ENCODE results near the gene PLPP1. TPM values are rescaled to one million over a fixed set of nuclear protein-coding genes. Genes with fewer than 3 reads are reported as not detected.

The PLPP1 gene
- total RNA-seq, 3 donors from 2014 or later = 9.3 to 17.1 (median 14.6) TPM

- no peak for DNase-seq
Measured at GRCh38 chr5:55467862-55468551, 66.8 kb downstream of the PLPP1 start.

GRCh38 chr5:55463613-55464012 is 71.2 kb downstream of the PLPP1 start:
- no peaks in the 10 kb centered on the region for H3K27me3 Mint-ChIP-seq (ENCODE audit: low read depth)
- DNase-seq = no peak
- peaks cover 17% of the 10 kb centered on the region for H3K36me3 Mint-ChIP-seq (ENCODE audit: insufficient read depth)
- H3K4me3 Mint-ChIP-seq = no peak overlapping the region
- no peaks in the 10 kb centered on the region for H3K4me1 Mint-ChIP-seq (ENCODE audit: low read depth)
- no peak for ATAC-seq
- no peaks in the 10 kb centered on the region for H3K9me3 Mint-ChIP-seq

More at GRCh38 chr5:55467862-55468551, 66.8 kb downstream of the PLPP1 start:
- Mint-ChIP-seq H3K36me3 (ENCODE audit: insufficient read depth) (peaks cover 12% of the 10 kb centered on the region), H3K4me1 (ENCODE audit: low read depth) (peaks cover 4% of the 10 kb centered on the region), H3K4me3 (no peak overlapping the region), H3K27me3 (ENCODE audit: low read depth) (no peaks in the 10 kb centered on the region), H3K9me3 (no peaks in the 10 kb centered on the region)
- no peak for ATAC-seq

GRCh38 chr5:55459572-55459971 is 75.2 kb downstream of the PLPP1 start:
- Mint-ChIP-seq H3K4me1 (ENCODE audit: low read depth) (peaks cover 6% of the 10 kb centered on the region), H3K36me3 (ENCODE audit: insufficient read depth) (peaks cover 16% of the 10 kb centered on the region), H3K9me3 (no peaks in the 10 kb centered on the region), H3K27me3 (ENCODE audit: low read depth) (no peaks in the 10 kb centered on the region), H3K4me3 (no peak overlapping the region)
- no peak for ATAC-seq
- DNase-seq = no peak

GRCh38 chr5:55456216-55456895 is 78.4 kb downstream of the PLPP1 start:
- Mint-ChIP-seq H3K9me3 (no peaks in the 10 kb centered on the region), H3K4me3 (no peak overlapping the region), H3K4me1 (ENCODE audit: low read depth) (peaks cover 6% of the 10 kb centered on the region), H3K27me3 (ENCODE audit: low read depth) (no peaks in the 10 kb centered on the region), H3K36me3 (ENCODE audit: insufficient read depth) (peaks cover 7% of the 10 kb centered on the region)
- ATAC-seq (peak; percentile 57 to 67), DNase-seq (no peak)

- H3K4me1 Mint-ChIP-seq (ENCODE audit: low read depth) = peaks cover 6% of the 10 kb centered on the region
- no peak overlapping the region for H3K4me3 Mint-ChIP-seq
- DNase-seq (no peak), ATAC-seq (no peak)
- no peaks in the 10 kb centered on the region for H3K9me3 Mint-ChIP-seq
- H3K36me3 Mint-ChIP-seq (ENCODE audit: insufficient read depth) = peaks cover 7% of the 10 kb centered on the region
- no peaks in the 10 kb centered on the region for H3K27me3 Mint-ChIP-seq (ENCODE audit: low read depth)
Measured at GRCh38 chr5:55454282-55454681, 80.5 kb downstream of the PLPP1 start.

GRCh38 chr5:55453211-55453610 is 81.6 kb downstream of the PLPP1 start:
- H3K9me3 Mint-ChIP-seq = no peaks in the 10 kb centered on the region
- H3K4me1 Mint-ChIP-seq (ENCODE audit: low read depth) = peaks cover 6% of the 10 kb centered on the region
- no peaks in the 10 kb centered on the region for H3K27me3 Mint-ChIP-seq (ENCODE audit: low read depth)
- no peak overlapping the region for H3K4me3 Mint-ChIP-seq
- H3K36me3 Mint-ChIP-seq (ENCODE audit: insufficient read depth) = peaks cover 7% of the 10 kb centered on the region
- DNase-seq (no peak), ATAC-seq (no peak)

GRCh38 chr5:55451976-55452375 is 82.8 kb downstream of the PLPP1 start:
- no peak for ATAC-seq
- peaks cover 9% of the 10 kb centered on the region for H3K36me3 Mint-ChIP-seq (ENCODE audit: insufficient read depth)
- no peak for DNase-seq
- no peak overlapping the region for H3K4me3 Mint-ChIP-seq
- peaks cover 9% of the 10 kb centered on the region for H3K4me1 Mint-ChIP-seq (ENCODE audit: low read depth)
- H3K9me3 Mint-ChIP-seq = no peaks in the 10 kb centered on the region
- no peaks in the 10 kb centered on the region for H3K27me3 Mint-ChIP-seq (ENCODE audit: low read depth)

- DNase-seq = no peak
- no peaks in the 10 kb centered on the region for H3K9me3 Mint-ChIP-seq
Measured at GRCh38 chr5:55450050-55450765, 84.6 kb downstream of the PLPP1 start.

GRCh38 chr5:55446640-55447351 is 88.0 kb downstream of the PLPP1 start:
- peaks cover 3% of the 10 kb centered on the region for H3K36me3 Mint-ChIP-seq (ENCODE audit: insufficient read depth)
- DNase-seq (no peak), ATAC-seq (no peak)
- peaks cover 10% of the 10 kb centered on the region for H3K4me1 Mint-ChIP-seq (ENCODE audit: low read depth)
- no peak overlapping the region for H3K4me3 Mint-ChIP-seq
- no peaks in the 10 kb centered on the region for H3K9me3 Mint-ChIP-seq
- no peaks in the 10 kb centered on the region for H3K27me3 Mint-ChIP-seq (ENCODE audit: low read depth)

More at GRCh38 chr5:55450050-55450765, 84.6 kb downstream of the PLPP1 start:
- H3K36me3 Mint-ChIP-seq (ENCODE audit: insufficient read depth) = peaks cover 8% of the 10 kb centered on the region
- H3K27me3 Mint-ChIP-seq (ENCODE audit: low read depth) = no peaks in the 10 kb centered on the region
- H3K4me3 Mint-ChIP-seq = no peak overlapping the region
- no peak for ATAC-seq
- H3K4me1 Mint-ChIP-seq (ENCODE audit: low read depth) = peaks cover 3% of the 10 kb centered on the region

GRCh38 chr5:55445791-55446190 is 89.0 kb downstream of the PLPP1 start:
- ATAC-seq (no peak), DNase-seq (no peak)
- Mint-ChIP-seq H3K27me3 (ENCODE audit: low read depth) (no peaks in the 10 kb centered on the region), H3K9me3 (no peaks in the 10 kb centered on the region), H3K36me3 (ENCODE audit: insufficient read depth) (peaks cover 3% of the 10 kb centered on the region), H3K4me3 (no peak overlapping the region), H3K4me1 (ENCODE audit: low read depth) (peaks cover 19% of the 10 kb centered on the region)

GRCh38 chr5:55441954-55442353 is 92.8 kb downstream of the PLPP1 start:
- DNase-seq (no peak), ATAC-seq (peak; percentile 17 to 26)
- H3K9me3 Mint-ChIP-seq = no peaks in the 10 kb centered on the region
- peaks cover 13% of the 10 kb centered on the region for H3K36me3 Mint-ChIP-seq (ENCODE audit: insufficient read depth)
- H3K27me3 Mint-ChIP-seq (ENCODE audit: low read depth) = no peaks in the 10 kb centered on the region
- H3K4me3 Mint-ChIP-seq = no peak overlapping the region
- peaks cover 46% of the 10 kb centered on the region for H3K4me1 Mint-ChIP-seq (ENCODE audit: low read depth)

- peaks cover 46% of the 10 kb centered on the region for H3K4me1 Mint-ChIP-seq (ENCODE audit: low read depth)
- H3K36me3 Mint-ChIP-seq (ENCODE audit: insufficient read depth) = peaks cover 16% of the 10 kb centered on the region
Measured at GRCh38 chr5:55441107-55441771, 93.5 kb downstream of the PLPP1 start.

GRCh38 chr5:55440188-55440646 is 94.5 kb downstream of the PLPP1 start:
- Mint-ChIP-seq H3K4me3 (peak overlapping the region; percentile 27), H3K36me3 (ENCODE audit: insufficient read depth) (peaks cover 25% of the 10 kb centered on the region)

More at GRCh38 chr5:55441107-55441771, 93.5 kb downstream of the PLPP1 start:
- Mint-ChIP-seq H3K9me3 (peaks cover 3% of the 10 kb centered on the region), H3K27me3 (ENCODE audit: low read depth) (no peaks in the 10 kb centered on the region), H3K4me3 (no peak overlapping the region)
- ATAC-seq (no peak), DNase-seq (no peak)

More at GRCh38 chr5:55440188-55440646, 94.5 kb downstream of the PLPP1 start:
- Mint-ChIP-seq H3K9me3 (peaks cover 5% of the 10 kb centered on the region), H3K27me3 (ENCODE audit: low read depth) (no peaks in the 10 kb centered on the region), H3K4me1 (ENCODE audit: low read depth) (peaks cover 46% of the 10 kb centered on the region)
- DNase-seq (no peak), ATAC-seq (peak; percentile 57 to 59)
